WTC11 (cell line): ENCODE measurements around the gene HOXA13. TPM values are rescaled to one million over a fixed set of nuclear protein-coding genes. Genes with fewer than 3 reads are reported as not detected.

Source experiments
- ATAC-seq: fragments of 200-7000 bp; cut with Tn5 transposase; 2 replicates; pipeline ENCODE4 v1.10.0; 2021; ENCODE audit warnings: mild to moderate bottlenecking, moderate library complexity
- CTCF ChIA-PET: fragments of 300-600 bp; sonication (Branson Sonifier 250); formaldehyde crosslinking; loops from one replicate; lab custom pipeline; 2021; ENCODE audit warnings: antibody characterized with exemption; lab: Charles Lee
- POLR2A ChIA-PET: fragments of 350-600 bp; sonication (Branson Sonifier 250); formaldehyde crosslinking; loops from one replicate; lab custom pipeline; 2021; ENCODE audit warnings: antibody characterized with exemption; lab: Charles Lee
- DNase-seq: peaks from one replicate; pipeline ENCODE4 v3.0.0; 2021; ENCODE audit warnings: low spot score
- H3K27ac Mint-ChIP-seq: 2 replicates; pipeline ENCODE4 v1.8.0; 2021; ENCODE audit warnings: mixed read lengths
- H3K27me3 Mint-ChIP-seq: 2 replicates; pipeline ENCODE4 v1.8.0; 2021; ENCODE audit warnings: low read depth, mild to moderate bottlenecking, moderate library complexity, mixed read lengths
- H3K36me3 Mint-ChIP-seq: 2 replicates; pipeline ENCODE4 v1.8.0; 2021; ENCODE audit warnings: mixed read lengths
- H3K4me1 Mint-ChIP-seq: 2 replicates; pipeline ENCODE4 v1.8.0; 2022; ENCODE audit warnings: mixed read lengths
- H3K4me3 Mint-ChIP-seq: 2 replicates; pipeline ENCODE4 v1.8.0; 2021; ENCODE audit warnings: mild to moderate bottlenecking, moderate library complexity, mixed read lengths
- H3K9me3 Mint-ChIP-seq: 2 replicates; pipeline ENCODE4 v1.8.0; 2021; ENCODE audit warnings: mixed read lengths
- AR ChIP-seq: fragments of 250-450 bp; sonication (Bioruptor Pico); IDR thresholded peaks from 2 replicates; pipeline ENCODE4 v1.9.0; 2021; ENCODE audit warnings: mild to moderate bottlenecking
- ARID4B ChIP-seq: sonication (generic); formaldehyde crosslinking; IDR thresholded peaks from 2 replicates; pipeline ENCODE4 v1.8.0; 2023; ENCODE audit warnings: missing genetic modification reagents, mild to moderate bottlenecking, borderline replicate concordance
- CBFB ChIP-seq: sonication (generic); formaldehyde crosslinking; IDR thresholded peaks from 2 replicates; pipeline ENCODE4 v1.8.1; 2022; ENCODE audit warnings: mild to moderate bottlenecking, low read depth, missing genetic modification reagents
- CREB1 ChIP-seq: sonication (generic); formaldehyde crosslinking; IDR thresholded peaks from 2 replicates; pipeline ENCODE4 v1.8.0; 2023; ENCODE audit warnings: mild to moderate bottlenecking, missing genetic modification reagents
- E2F4 ChIP-seq: sonication (generic); formaldehyde crosslinking; IDR thresholded peaks from 2 replicates; pipeline ENCODE4 v1.8.1; 2022; ENCODE audit warnings: low read depth, mild to moderate bottlenecking, moderate library complexity, missing genetic modification reagents, borderline replicate concordance
- ESRRA ChIP-seq: sonication (generic); formaldehyde crosslinking; IDR thresholded peaks from 2 replicates; pipeline ENCODE4 v1.8.1; 2022; ENCODE audit warnings: mild to moderate bottlenecking, missing genetic modification reagents, borderline replicate concordance
- MAX ChIP-seq: sonication (generic); formaldehyde crosslinking; IDR thresholded peaks from 2 replicates; pipeline ENCODE4 v1.8.0; 2022; ENCODE audit warnings: mild to moderate bottlenecking, missing genetic modification reagents
- MLX ChIP-seq: sonication (generic); formaldehyde crosslinking; IDR thresholded peaks from 2 replicates; pipeline ENCODE4 v1.8.1; 2023; ENCODE audit warnings: mild to moderate bottlenecking, missing genetic modification reagents, moderate library complexity
- NFATC4 ChIP-seq: fragments of 250-450 bp; sonication (Bioruptor Pico); IDR thresholded peaks from 2 replicates; pipeline ENCODE4 v1.9.0; 2021; ENCODE audit warnings: mild to moderate bottlenecking
- NR3C1 ChIP-seq: sonication (generic); formaldehyde crosslinking; conservative IDR thresholded peaks from 2 replicates; pipeline ENCODE4 v1.8.1; 2023; ENCODE audit warnings: low read depth, mild to moderate bottlenecking, missing genetic modification reagents
- OVOL2 ChIP-seq: fragments of 250-450 bp; sonication (Bioruptor Pico); IDR thresholded peaks from 2 replicates; pipeline ENCODE4 v1.9.0; 2021; ENCODE audit warnings: mild to moderate bottlenecking, borderline replicate concordance
- PREB ChIP-seq: sonication (generic); formaldehyde crosslinking; IDR thresholded peaks from 2 replicates; pipeline ENCODE4 v1.8.1; 2022; ENCODE audit warnings: mild to moderate bottlenecking, missing genetic modification reagents, moderate library complexity, borderline replicate concordance
- SOX15 ChIP-seq: fragments of 250-450 bp; sonication (Bioruptor Pico); IDR thresholded peaks from 2 replicates; pipeline ENCODE4 v1.9.0; 2021; ENCODE audit warnings: mild to moderate bottlenecking
- SP1 ChIP-seq: sonication (generic); formaldehyde crosslinking; conservative IDR thresholded peaks from 2 replicates; pipeline ENCODE4 v1.8.1; 2022; ENCODE audit warnings: missing genetic modification reagents
- TEAD1 ChIP-seq: sonication (generic); formaldehyde crosslinking; IDR thresholded peaks from 2 replicates; pipeline ENCODE4 v1.8.0; 2022; ENCODE audit warnings: mild to moderate bottlenecking, missing genetic modification reagents
- USF1 ChIP-seq: sonication (generic); formaldehyde crosslinking; IDR thresholded peaks from 2 replicates; pipeline ENCODE4 v1.8.0; 2022; ENCODE audit warnings: mild to moderate bottlenecking, missing genetic modification reagents
- USF2 ChIP-seq: sonication (generic); formaldehyde crosslinking; IDR thresholded peaks from 2 replicates; pipeline ENCODE4 v1.8.1; 2023; ENCODE audit warnings: mild to moderate bottlenecking, missing genetic modification reagents, moderate library complexity
- ZNF425 ChIP-seq: fragments of 250-450 bp; sonication (Bioruptor Pico); conservative IDR thresholded peaks from 2 replicates; pipeline ENCODE4 v1.9.0; 2021; ENCODE audit warnings: mild to moderate bottlenecking
- total RNA-seq: library from RNA; stranded (reverse); gene quantifications from 3 replicates; pipeline ENCODE4 v1.2.3, GENCODE V29; 2021

HOXA13 gene
- total RNA-seq, 1 experiment from 2014 or later = not detected

- no peak for TF ChIP-seq NR3C1 (CRISPR knock-in tag)
- no peak for TF ChIP-seq CBFB (CRISPR knock-in tag)
- no peak for TF ChIP-seq MAX
- TF ChIP-seq USF2 (CRISPR knock-in tag) = no peak
- no peak for TF ChIP-seq ESRRA (CRISPR knock-in tag)
- TF ChIP-seq PREB = no peak
- TF ChIP-seq SOX15 = no peak
- TF ChIP-seq OVOL2 = no peak
- TF ChIP-seq TEAD1 (CRISPR knock-in tag) = no peak
- TF ChIP-seq USF1 (CRISPR knock-in tag) = no peak
- peaks cover 100% of the 10 kb centered on the region for H3K27me3 Mint-ChIP-seq
- CTCF ChIA-PET = interaction anchor here (0.5 to 3.5 kb wide), 13 partner anchors 12 to 841 kb away, joined by 3 to 23 read pairs (median 6); no protein-coding TSS in a partner anchor
Observed at GRCh38 chr7:27211084-27211446, 11.2 kb upstream of the HOXA13 start.

GRCh38 chr7:27210441-27211083, 10.7 kb upstream of the HOXA13 start:
- Mint-ChIP-seq H3K4me1 (peaks cover 31% of the 10 kb centered on the region), H3K4me3 (no peak overlapping the region; the same call in 1 of the 2 replicates), H3K27ac (no peak overlapping the region), H3K27me3 (peaks cover 100% of the 10 kb centered on the region), H3K36me3 (no peaks in the 10 kb centered on the region), H3K9me3 (no peaks in the 10 kb centered on the region)
- CTCF ChIA-PET = interaction anchor here (0.5 to 3.5 kb wide), 16 partner anchors 13 to 841 kb away, joined by 3 to 23 read pairs (median 6); no protein-coding TSS in a partner anchor
- DNase-seq (peak; percentile 82), ATAC-seq (peak; percentile 71)
- POLR2A ChIA-PET = no interaction called here
- TF ChIP-seq ZNF425 (CRISPR knock-in tag) (no peak), ARID4B (CRISPR knock-in tag) (no peak), SP1 (CRISPR knock-in tag) (0 out of 2 replicates have a peak, but pooled peaks have one; percentile 28), AR (CRISPR knock-in tag) (no peak), CREB1 (no peak), NFATC4 (CRISPR knock-in tag) (no peak), PREB (no peak), MLX (no peak), E2F4 (CRISPR knock-in tag) (no peak)

More at GRCh38 chr7:27211084-27211446, 11.2 kb upstream of the HOXA13 start:
- peaks cover 30% of the 10 kb centered on the region for H3K4me1 Mint-ChIP-seq
- no peaks in the 10 kb centered on the region for H3K9me3 Mint-ChIP-seq
- H3K4me3 Mint-ChIP-seq = no peak overlapping the region
- DNase-seq = no peak
- POLR2A ChIA-PET = no interaction called here
- no peak overlapping the region for H3K27ac Mint-ChIP-seq
- H3K36me3 Mint-ChIP-seq = no peaks in the 10 kb centered on the region
- ATAC-seq = no peak
